Superior temporal gyrus (tissue), 1 donor: Measurements from ENCODE around the gene LHPP.

ENCODE experiments used
- DNase-seq: peaks from one replicate; pipeline ENCODE4 v3.0.0-alpha.2; 2016; ENCODE audit errors: extremely low spot score

The LHPP gene

GRCh38 chr10:124470544-124471434 is 9.2 kb downstream of the LHPP start:
- DNase-seq, result no peak

- DNase-seq, result no peak
These were observed 10.4 kb downstream of the LHPP start for GRCh38 chr10:124472071-124472470.

GRCh38 chr10:124473070-124473469 is 11.4 kb downstream of the LHPP start:
- no peak for DNase-seq

- no peak for DNase-seq
These were observed 13.0 kb downstream of the LHPP start for GRCh38 chr10:124474514-124475070.

- DNase-seq, result no peak
These were observed 14.6 kb downstream of the LHPP start for GRCh38 chr10:124476043-124476725.

- no peak for DNase-seq
These were observed 16.2 kb downstream of the LHPP start for GRCh38 chr10:124477614-124478363.

GRCh38 chr10:124478515-124478914 is 16.9 kb downstream of the LHPP start:
- no peak for DNase-seq

- DNase-seq, result no peak
These were observed 19.2 kb downstream of the LHPP start for GRCh38 chr10:124480860-124481259.

- no peak for DNase-seq
These were observed 20.1 kb downstream of the LHPP start for GRCh38 chr10:124481717-124482116.

- no peak for DNase-seq
These were observed 20.7 kb downstream of the LHPP start for GRCh38 chr10:124482236-124482800.

- DNase-seq, result no peak
These were observed 21.3 kb downstream of the LHPP start for GRCh38 chr10:124482876-124483275.

- no peak for DNase-seq
These were observed 22.4 kb downstream of the LHPP start for GRCh38 chr10:124484031-124484430.

- no peak for DNase-seq
These were observed 23.0 kb downstream of the LHPP start for GRCh38 chr10:124484661-124485060.

- no peak for DNase-seq
These were observed 25.0 kb downstream of the LHPP start for GRCh38 chr10:124486635-124487034.

GRCh38 chr10:124491105-124491504 is 29.5 kb downstream of the LHPP start:
- no peak for DNase-seq

- no peak for DNase-seq
These were observed 30.6 kb downstream of the LHPP start for GRCh38 chr10:124492266-124492665.

GRCh38 chr10:124493214-124493882 is 31.7 kb downstream of the LHPP start:
- no peak for DNase-seq

GRCh38 chr10:124494046-124494807 is 32.6 kb downstream of the LHPP start:
- no peak for DNase-seq

GRCh38 chr10:124495162-124495561 is 33.5 kb downstream of the LHPP start:
- no peak for DNase-seq

GRCh38 chr10:124495725-124496124 is 34.1 kb downstream of the LHPP start:
- DNase-seq, result no peak
